K562 (cell line): ENCODE results near the gene SHROOM3. TPM values are rescaled to one million over a fixed set of nuclear protein-coding genes. Genes with fewer than 3 reads are reported as not detected.

Experiments used
- ATF6 ChIP-seq: sonication (generic); formaldehyde crosslinking; IDR thresholded peaks from 2 replicates; pipeline ENCODE4 v1.4.0; 2020; ENCODE audit warnings: mild to moderate bottlenecking, missing genetic modification reagents
- FOXK1 ChIP-seq: sonication (generic); formaldehyde crosslinking; IDR thresholded peaks from 2 replicates; pipeline ENCODE4 v1.8.0; 2022; ENCODE audit warnings: missing genetic modification reagents, mild to moderate bottlenecking, borderline replicate concordance
- HSF4 ChIP-seq: fragments of 250-450 bp; sonication (Bioruptor Pico); IDR thresholded peaks from 2 replicates; pipeline ENCODE4 v2.1.2; 2022; ENCODE audit warnings: mild to moderate bottlenecking, moderate library complexity, borderline replicate concordance
- KAT2B ChIP-seq: IDR thresholded peaks from one replicate; pipeline ENCODE4 v1.6.1; 2012; ENCODE audit warnings: low read depth, mild to moderate bottlenecking, control low read depth, inconsistent platforms, low read length, moderate library complexity
- NONO ChIP-seq, 2 experiments: fragments of 200-400 bp in 1 of 2; fragments of 450-650 bp in 1 of 2; formaldehyde crosslinking in 1 of 2; IDR thresholded peaks; 2 replicates each; pipeline ENCODE4 v1.6.1; 2017; ENCODE audit warnings: low read depth in 2 of 2, mild to moderate bottlenecking in 2 of 2, moderate library complexity in 2 of 2, low read length in 1 of 2
- NR2F6 ChIP-seq: fragments of 450-650 bp; formaldehyde crosslinking; IDR thresholded peaks from 2 replicates; pipeline ENCODE4 v1.4.0; 2020; ENCODE audit warnings: mild to moderate bottlenecking
- PATZ1 ChIP-seq: fragments of 250-450 bp; sonication (Bioruptor Pico); IDR thresholded peaks from 2 replicates; pipeline ENCODE4 v1.5.0; 2020; ENCODE audit warnings: mild to moderate bottlenecking, borderline replicate concordance
- PCBP2 ChIP-seq: fragments of 200-400 bp; formaldehyde crosslinking; IDR thresholded peaks from 2 replicates; pipeline ENCODE4 v1.6.1; 2018; ENCODE audit warnings: low read length, low read depth, mild to moderate bottlenecking, moderate library complexity; ENCODE audit not compliant: poor library complexity, severe bottlenecking
- POLR3G ChIP-seq: IDR thresholded peaks from 2 replicates; pipeline ENCODE4 v1.6.1; 2011; ENCODE audit not compliant: insufficient read length, insufficient replicate concordance; ENCODE audit errors: extremely low read depth
- SMARCA4 ChIP-seq: fragments of 450-650 bp; IDR thresholded peaks from 2 replicates; pipeline ENCODE4 v1.6.1; 2016
- TFE3 ChIP-seq: fragments of 450-650 bp; formaldehyde crosslinking; IDR thresholded peaks from 2 replicates; pipeline ENCODE4 v1.4.0; 2020; ENCODE audit warnings: mild to moderate bottlenecking, mixed read lengths
- THRA ChIP-seq: fragments of 450-650 bp; IDR thresholded peaks from 2 replicates; pipeline ENCODE4 v1.6.1; 2017; ENCODE audit warnings: mild to moderate bottlenecking, moderate library complexity
- ZBTB12 ChIP-seq: fragments of 250-450 bp; sonication (Bioruptor Pico); IDR thresholded peaks from 2 replicates; pipeline ENCODE4 v1.4.0; 2020
- polyA plus RNA-seq, 8 experiments: library from polyadenylated mRNA; depleted of rRNA in 4 of 8; stranded (reverse) in 5 of 8; unstranded in 3 of 8; fragments of >200 nt; fragmentation: Nextera tagmentation in 2 of 8; fragmentation: Illumina TruSeq in 1 of 8; extraction: Ambion mirVana in 2 of 8; extraction: Trizol in 1 of 8; gene quantifications; 2 replicates each; pipeline versions ENCODE4 v1.2.1 to v1.2.3, GENCODE V29; 2011 to 2014; ENCODE audit warnings: inconsistent platforms in 1 of 8, missing spikeins in 1 of 8
- total RNA-seq, 7 experiments: library from RNA; depleted of rRNA in 6 of 7; stranded (reverse); fragments of >200 nt in 6 of 7; fragmentation: Illumina TruSeq in 2 of 7; extraction: Trizol in 2 of 7; gene quantifications; 2 replicates each; pipeline versions ENCODE4 v1.2.1 to v1.2.3, GENCODE V29; 2011 to 2021; ENCODE audit warnings: low replicate concordance in 1 of 7

SHROOM3 gene
- total and polyA plus RNA-seq, 9 of the 15 experiments (the other 6 are each of a cell fraction or from before 2014, with no cell fraction given) = 0.01 to 0.07 TPM; not detected in 7

GRCh38 chr4:76610751-76611547 is 175.9 kb downstream of the SHROOM3 start (continued):
- TF ChIP-seq ATF6 (CRISPR knock-in tag) (no peak), PATZ1 (CRISPR knock-in tag) (no peak), SMARCA4 (no peak), TFE3 (CRISPR knock-in tag) (no peak), THRA (no peak), FOXK1 (no peak), ZBTB12 (CRISPR knock-in tag) (no peak), PCBP2 (no peak), NR2F6 (CRISPR knock-in tag) (no peak), NONO (IDR thresholded peaks at IDR 0.05; ENCODE audit: low read depth in 2 of 2, low read length in 1 of 2) (no peak), POLR3G (no peak), HSF4 (CRISPR knock-in tag) (no peak), KAT2B (no peak)
